Stimulated activated CD4-positive, alpha-beta T cell treated with anti-CD3 and anti-CD28 coated beads, Interleukin-4, amount 100 ng/mL, for 1 hour (primary cell): Measurements from ENCODE around the gene EMSY.

ENCODE experiments used
- DNase-seq: peaks from one replicate; pipeline ENCODE4 v3.0.0-alpha.2; 2020

The EMSY gene

DNA sequence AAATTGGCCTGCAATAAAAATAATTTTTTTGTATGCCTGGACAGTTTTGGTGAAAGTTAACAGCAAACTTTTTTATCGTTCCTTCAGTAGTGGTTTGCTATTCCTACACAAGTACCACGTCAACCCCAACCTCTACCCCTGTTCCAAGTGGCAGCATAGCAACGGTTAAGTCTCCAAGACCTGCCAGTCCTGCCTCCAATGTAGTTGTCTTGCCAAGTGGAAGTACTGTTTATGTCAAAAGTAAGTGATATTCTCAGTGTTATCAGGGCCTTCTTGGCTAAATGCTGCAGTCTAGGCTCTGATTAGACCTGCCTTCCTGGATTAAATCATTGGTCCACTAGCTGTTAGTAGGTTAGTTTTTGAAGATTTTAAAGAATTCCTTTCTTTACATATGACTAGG is 15.0 kb downstream of the EMSY start:
- no peak for DNase-seq

DNA sequence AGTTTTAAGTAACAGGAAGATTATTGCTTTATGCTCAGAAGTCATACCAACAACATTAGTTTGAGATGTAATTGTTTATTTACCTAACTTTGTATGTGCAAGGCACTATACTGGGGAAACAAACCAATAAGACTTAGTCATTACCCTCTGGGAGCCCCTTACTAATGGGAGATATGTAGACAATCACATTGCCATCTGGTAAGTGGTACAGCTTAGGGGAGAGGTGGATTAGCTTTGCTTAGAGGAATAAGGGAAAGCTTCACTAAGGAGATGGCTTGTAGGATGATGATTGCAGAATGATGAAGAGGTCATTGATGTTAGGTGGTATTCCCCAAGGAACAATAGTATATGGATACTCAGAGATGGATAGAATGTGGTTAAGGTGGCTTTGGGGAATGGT is 17.5 kb downstream of the EMSY start:
- DNase-seq: no peak

DNA sequence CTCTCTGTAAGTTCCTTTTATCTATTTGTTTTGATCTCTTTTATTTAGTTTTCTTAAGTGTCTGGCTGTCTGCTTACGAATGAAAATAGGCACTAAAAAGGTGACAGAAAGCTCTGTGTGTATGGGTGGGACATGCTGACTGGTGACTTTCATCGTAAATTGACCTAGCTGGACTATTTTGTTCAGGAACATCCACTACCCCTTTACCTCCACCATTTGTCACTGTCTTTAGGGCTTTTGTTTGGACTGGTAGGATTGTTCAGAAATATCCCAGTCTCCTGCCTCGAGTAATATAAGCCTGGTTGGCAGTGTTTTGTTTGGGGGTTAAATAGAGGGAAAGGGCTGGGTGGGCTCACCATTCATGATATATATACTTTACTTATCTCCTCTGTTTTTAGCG is 20.9 kb downstream of the EMSY start:
- DNase-seq: no peak

DNA sequence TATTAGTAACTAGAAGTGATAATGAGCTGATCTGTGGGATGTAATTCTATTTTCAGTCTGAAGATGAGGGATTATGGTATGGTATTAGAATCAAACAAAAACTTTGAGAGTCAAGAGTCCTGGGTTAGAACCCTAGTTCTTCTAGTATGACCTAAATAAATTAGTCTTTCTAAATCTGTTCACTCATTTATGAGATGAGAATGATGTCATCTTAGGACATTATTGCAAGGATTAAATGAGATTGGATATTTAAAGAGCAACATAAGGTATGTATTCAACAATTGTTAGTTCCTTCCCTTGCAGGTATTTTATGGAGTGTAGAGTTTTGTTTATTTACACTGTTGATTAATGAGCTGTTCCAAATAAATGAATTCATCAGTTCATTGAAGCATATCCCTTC is 21.8 kb downstream of the EMSY start:
- DNase-seq: no peak

DNA sequence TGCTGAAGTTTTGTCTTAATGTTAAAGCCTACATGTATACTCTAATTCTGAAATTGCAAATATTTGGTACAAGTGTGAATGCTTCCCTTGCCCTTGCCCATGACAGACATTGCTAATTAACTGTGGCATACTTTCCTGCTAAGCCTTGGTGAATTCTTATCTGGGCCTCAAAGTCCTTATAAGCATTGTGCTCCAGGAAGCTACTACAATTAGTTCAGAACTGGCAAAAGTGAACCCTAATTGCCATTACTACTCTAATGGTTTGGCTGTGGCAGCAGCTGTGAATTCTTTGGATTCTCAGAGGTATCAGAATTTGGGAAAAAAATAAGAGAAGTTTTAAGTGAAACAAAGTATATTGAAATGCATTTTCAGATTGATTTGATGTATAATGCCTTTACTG is 24.3 kb downstream of the EMSY start:
- DNase-seq: no peak

DNA sequence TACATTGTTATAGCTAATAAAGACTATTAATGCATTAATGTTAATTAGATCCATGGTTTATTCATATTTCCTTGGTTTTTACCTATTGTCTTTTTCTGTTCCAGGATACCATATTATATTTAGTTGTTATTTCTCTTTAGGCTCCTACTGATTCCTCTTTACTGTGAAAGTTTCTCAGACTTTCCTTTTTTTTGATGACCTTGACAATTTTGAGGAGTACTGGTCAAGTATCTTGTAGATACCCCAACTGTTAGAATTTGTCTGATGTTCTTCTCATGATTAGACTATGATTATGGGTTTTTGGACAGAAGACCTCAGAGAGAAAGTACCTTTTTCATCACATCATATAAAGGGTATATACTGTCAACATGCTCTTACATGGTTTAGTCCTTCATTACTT is 26.6 kb downstream of the EMSY start:
- no peak for DNase-seq

DNA sequence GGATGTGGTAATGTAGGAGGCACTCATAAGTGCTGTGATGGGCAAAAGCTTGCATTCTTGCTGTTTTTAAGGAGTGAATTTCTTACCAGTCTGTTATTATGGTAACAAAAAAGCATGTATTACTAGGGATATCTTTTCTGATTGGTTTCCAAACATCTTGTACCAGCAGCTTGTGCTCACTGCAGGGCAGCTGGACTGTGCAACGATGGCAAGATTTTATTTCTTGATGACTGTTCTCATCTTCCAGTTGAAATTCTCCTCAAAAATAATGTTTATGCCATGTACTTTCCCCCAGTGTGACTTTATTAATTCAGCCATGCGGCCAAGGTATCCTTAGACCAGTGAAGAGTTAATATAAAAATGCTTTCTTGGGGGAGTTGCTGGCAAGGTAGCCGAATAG is 35.4 kb downstream of the EMSY start:
- no peak for DNase-seq

DNA sequence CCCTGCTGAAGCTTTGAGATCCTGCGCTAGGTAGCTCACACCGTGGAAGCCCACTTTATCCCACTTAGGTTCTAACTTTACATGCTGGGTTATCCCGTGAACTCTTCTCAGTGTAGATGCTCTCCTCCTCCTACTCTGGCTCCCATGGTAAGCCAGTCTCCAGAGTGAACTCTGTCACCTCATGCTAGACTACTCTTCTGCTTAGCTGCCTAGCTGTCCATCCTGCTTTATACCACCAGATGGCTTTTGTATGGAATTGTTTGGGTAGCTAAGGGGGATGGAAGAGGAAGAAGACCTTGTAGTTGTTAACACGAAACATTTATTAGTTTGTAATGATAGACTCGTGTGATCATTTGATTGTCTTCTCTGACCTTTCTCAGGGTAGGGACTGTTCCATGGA is 46.8 kb downstream of the EMSY start:
- DNase-seq: no peak

DNA sequence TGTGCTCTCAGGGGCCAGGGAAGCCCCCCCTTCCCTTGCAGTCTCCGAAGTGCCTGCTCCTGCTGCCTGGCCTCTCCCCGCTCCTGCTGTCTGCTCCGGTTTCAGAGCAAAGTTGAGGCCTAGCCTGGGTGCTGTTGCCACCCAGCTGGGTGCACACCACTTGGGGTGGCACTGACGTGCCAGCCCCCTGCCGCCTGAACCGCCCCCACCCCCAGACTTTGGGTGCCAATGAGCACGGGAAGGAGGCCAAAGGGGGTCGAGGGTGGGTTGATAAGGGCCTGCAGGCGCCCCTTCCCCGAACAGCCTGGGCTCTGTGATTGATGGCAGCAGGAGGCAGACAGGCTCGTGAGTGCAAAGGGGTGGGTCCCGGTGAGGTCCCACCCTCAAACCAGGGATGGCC is 48.2 kb downstream of the EMSY start:
- DNase-seq: no peak

DNA sequence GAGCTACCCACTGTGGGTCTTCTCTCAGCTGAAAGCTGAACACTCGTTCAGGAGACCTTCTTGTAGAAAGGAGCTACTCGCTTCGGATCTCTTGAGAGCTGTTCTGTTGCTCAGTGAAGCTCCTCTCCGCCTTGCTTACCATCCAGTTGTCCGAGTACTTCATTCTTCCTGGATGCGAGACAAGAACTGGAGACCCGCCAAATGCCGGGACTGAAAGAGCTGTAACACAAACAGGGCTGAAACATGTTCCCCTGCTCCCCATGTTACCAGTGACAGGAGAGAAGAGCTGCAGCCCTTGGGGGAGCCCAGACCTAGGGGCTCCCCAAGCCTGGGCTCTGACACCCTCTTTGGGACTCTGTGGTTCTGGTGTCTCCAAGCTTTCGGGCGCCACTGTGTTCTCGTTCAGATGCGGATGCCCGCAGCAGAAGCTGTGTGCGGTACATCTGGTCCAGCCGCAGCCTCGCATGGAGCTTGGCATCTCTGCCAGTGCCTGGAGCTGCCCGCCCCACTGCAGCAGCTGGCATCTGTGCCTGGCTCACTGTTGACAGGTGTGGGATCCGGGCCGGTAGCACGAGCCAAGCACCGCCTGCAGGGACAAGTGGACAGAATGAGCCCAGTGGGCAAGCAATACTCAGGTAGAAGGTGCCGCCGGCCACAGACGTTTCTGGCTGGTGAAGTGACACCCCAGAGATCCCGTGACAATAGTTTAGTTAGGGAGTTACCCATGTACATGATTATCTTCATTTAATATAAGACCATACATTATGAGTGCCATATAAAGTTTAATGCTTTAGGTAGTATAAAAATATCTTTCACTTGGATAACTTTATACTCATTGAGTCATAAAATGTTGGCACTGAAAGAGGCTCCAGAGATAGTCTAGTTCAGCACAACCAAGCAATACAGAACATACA is 49.1 kb downstream of the EMSY start:
- no peak for DNase-seq

DNA sequence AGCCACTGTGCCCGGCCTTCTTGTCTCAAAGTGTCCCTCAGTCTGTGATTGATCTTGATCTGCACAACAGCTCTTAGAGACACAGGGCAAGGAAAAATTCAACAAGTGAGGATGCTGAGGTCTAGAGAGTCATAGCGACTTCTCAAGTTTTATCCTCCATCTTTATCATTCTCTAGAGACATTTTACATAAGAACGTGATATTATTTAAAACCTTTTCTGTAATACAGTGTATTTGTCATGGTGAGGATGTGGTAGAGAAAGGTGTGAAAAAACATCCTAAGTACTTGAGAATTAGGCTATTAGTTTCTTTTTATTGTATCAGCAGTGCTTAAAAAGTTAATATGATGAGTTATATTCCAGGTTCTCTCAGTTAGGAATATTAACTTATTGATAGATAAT is 50.2 kb downstream of the EMSY start:
- DNase-seq: no peak

DNA sequence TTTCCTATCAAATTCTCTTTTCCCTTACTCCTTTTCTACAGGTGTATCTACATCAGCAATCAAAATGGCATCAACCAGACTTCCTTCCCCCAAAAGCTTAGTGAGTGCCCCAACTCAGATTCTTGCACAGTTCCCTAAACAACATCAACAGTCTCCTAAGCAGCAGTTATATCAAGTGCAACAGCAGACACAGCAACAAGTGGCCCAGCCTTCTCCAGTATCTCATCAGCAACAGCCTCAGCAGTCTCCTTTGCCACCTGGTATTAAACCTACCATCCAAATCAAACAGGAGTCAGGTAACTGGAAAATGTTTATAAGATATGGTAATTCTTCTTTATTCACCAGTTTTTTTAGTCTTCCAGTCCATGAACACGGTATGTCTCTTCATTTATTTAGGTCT is 51.4 kb downstream of the EMSY start:
- no peak for DNase-seq

DNA sequence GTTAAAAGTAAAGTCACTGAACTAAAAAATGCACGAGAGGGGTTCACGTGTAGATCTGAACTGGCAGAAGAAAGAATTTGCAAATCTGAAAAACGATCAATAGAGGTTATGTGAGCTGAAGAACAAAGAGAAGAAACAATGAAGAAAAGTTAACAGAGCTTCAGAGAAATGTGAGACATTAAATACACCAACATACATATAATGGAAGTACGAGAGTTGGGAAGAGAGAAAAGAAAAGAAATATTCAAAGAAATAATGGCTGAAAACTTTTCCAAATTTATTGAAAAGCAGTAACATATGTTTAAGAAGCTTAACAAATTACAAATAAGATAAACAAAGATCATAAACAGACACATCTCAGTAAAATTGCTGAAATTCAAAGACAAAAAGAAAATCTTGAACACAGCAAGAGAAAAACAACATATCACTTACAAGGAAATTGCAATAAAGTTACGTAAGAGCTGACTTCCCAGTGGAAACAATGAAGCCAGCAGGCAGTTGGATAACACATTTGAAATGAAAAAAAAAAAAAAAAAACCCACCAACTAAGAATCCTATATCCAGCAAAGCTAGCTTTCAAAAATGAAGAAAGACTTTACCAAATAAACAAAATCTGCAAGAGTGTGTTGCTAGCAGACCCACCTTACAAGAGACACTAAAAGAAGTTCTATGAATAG is 56.8 kb downstream of the EMSY start:
- DNase-seq: no peak

DNA sequence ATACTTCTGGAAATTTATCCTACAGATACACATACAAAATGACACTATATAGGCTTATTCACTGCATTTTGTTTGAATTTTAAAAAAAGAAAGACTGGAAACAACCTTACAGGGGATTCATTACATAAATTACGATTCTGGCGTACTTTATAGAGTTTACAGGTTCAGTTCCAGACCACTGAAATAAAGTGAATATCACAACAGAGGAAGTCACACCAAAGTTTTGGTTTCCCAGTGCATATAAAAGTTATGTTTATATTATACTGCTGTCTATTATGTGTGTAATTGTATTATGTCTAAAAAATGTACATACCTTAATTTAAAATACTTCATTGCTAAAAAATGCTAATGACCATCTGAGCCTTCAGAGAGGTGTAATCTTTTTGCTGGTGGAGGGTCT is 62.0 kb downstream of the EMSY start:
- DNase-seq: no peak

DNA sequence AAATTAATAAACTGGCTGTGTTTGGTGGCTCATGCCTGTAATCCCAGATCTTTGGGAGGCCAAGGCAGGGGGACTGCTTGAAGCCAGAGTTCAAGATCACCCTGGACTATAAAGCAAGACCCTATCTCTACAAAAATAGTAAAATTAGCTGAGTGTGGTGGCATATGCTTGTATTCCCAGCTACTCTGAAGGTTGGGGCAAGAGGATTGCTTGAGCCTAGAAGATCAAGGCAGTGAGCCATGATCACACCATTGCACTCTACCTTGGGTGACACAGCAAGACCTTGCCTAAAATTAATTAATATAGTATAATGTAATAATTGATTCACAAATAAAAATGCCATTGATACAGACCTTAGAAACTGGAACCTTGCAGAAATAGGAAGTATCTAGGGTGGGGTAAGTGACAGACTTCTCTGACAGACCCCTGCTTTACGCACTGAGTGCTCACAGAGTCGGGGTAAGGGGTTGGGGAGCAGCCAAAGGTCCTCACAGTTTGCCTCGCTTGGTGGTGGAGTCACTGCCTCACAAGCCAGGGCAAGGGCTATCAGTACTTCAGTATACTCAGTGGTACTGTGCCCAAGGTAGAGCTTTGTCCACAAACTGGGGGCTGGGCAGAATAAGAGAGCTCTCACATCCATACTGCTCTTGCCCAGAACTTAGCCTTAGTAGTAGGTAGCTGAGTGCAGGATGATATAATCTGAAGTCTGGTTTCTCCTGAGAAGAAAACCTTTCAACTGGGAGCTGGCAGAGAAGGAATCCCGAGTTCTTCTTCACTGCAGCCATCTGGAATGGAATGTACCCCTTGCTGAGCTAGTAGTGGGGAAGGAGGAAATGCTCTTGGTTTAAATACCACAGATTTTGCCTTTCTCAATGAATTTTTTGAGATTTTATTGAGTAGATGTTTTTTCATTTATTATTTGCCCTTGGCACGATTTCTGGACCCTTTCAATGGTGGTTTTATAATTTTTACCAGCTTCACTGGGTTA is 65.5 kb downstream of the EMSY start:
- DNase-seq: no peak

DNA sequence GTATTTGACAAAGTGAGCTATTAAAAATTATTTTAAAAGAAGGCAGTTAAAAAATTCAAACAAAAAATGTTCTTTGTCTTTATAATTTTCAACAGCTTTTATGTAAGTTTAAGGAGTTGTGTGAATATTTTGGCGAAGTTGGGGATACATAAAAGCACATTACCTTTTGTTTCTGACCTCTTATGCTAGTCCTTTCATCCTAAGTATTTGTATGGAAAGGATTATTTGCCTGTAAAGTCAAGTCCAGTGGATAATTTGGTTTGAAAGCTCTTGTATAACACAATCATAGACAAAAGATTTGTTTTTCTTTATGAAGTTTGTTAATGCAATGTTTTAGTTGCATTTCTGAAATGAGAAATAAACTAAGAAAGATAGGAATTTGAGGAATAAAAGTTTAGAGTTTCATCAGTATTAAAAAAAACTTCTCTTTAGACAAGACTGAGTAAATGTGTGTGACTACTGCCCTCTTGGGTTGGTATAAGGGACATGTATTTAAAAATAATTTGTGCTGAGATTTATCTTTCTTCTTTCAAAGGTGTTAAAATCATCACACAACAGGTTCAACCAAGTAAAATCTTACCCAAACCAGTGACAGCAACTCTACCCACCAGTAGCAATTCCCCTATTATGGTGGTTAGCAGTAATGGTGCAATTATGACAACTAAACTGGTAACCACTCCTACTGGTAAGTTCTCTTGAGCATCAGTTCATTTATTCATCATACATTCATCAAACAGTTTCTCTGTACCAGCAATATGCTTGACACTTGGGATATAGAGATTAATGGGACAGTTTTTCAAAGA is 68.2 kb downstream of the EMSY start:
- DNase-seq: no peak

DNA sequence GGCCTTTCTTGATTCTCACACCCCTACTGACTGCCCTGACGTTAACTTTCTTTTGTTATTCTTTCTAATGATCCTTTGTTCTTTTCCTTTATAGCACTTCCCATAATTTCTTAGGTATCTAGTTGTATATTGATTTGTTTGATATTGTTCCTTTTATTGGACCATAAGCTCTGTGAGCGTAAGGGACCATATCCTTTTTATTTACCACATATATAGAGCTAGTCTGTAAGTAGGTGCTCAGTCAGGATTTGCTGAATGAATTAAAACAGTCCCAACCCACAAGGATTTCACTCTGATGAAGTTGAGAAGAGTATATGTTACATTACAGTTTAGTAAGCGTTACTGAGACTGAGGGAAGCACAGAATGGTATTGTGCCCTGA is 68.8 kb downstream of the EMSY start:
- no peak for DNase-seq

DNA sequence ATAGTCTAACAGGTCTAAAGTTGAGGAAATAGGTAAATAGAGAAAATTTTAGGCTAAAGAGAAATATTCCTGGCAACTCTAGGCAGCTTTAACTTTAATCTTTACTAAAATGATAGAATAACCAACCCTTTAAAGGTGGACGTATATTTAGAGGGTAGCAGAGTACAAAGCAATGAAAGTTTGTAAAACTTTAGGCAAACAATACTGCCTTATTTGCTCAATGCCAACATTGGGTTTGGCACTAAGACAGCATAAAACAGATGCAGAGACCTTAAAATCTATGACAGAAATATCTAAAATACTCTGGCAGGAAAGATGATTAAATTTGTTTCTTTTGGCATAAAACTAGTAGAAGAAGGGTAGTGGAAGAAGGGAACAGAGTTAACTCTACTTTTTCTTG is 70.7 kb downstream of the EMSY start:
- DNase-seq: no peak

DNA sequence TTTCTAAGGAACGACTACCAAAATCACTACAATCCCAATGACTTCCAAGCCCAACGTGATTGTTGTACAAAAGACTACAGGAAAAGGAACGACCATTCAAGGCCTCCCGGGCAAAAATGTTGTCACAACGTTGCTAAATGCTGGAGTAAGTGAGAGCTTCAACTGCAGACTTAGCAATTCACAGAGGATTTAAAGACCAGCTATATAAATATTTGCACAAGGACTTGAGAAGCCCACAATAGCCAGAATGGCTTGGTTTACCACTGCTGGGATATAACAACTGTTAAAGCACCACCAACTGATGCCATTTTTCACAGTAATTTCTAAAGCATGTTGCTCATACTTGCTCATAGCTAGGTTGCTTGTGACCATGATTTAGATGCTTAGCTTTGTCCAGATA is 78.3 kb downstream of the EMSY start:
- DNase-seq: no peak

DNA sequence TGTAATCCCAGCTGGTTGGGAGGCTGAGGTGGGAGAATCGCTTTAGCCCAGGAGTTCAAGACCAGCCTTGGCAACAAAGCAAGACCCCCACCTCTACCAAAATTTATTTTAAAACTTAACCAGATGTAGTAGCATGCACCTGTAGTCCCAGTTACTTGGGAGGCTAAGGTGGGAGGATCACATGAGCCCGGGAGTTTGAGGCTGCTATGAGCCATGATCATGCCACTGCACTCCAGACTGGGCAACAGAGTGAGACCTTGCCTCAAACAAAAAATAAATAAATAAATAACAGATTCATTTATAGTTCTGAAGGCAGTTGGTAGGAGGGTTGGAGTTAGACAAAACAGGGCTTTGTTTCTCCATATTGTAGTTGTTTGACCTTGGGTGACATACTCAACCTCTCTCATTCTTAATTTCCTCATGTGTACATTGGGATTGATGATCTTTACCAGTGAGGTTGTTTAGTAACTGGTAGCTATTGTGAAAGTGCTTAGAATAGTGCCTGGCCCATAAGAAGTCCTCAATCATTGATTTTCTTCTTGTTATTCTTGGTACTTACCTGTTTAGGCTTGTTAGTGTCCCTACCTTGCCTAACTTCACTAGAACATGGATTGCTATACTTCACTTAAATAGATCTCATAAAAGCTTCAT is 79.1 kb downstream of the EMSY start:
- DNase-seq: no peak

DNA sequence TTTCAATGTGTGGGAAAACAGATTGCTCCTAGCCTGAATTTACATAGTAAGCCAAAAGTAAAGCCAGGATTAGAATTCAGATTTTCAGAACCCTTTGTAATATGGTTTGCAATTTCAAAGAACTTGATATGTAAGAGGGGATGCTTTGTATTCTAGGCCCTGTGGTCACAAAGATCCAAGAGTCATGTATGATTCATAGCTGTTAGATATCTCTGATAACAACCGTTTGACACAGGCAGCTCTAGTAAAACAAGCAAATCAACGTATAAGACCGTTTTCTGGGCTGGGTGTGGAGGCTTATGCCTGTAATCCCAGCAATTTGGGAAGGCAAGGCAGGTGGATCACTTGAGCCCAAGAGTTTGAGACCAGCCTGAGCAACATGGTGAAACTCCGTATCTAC is 79.6 kb downstream of the EMSY start:
- DNase-seq: no peak

DNA sequence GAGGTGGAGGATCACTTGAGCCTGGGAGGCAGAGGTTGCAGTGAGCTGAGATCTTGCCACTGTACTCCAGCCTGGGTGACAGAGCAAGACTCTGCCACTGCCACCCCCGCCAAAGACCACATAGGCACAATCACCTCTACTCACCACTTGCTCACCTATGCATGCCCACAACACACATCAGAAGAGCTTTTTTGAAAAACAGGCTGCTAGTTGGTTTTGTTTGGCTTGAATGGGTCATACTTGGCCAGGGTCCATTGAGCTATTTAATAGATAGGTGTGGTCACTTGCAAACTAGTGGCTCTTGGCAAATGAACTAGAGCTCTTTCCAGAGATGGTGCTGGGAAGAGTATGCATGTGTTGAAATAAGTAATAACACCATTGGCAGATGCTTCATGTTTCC is 80.1 kb downstream of the EMSY start:
- DNase-seq: no peak
